H1 (cell line): ENCODE measurements around the gene GOLGB1. TPM values are rescaled to one million over a fixed set of nuclear protein-coding genes. Genes with fewer than 3 reads are reported as not detected.

Experiments
- CTCF ChIA-PET: fragments of 300-600 bp; sonication (Branson Sonifier 250); formaldehyde crosslinking; loops from one replicate; lab custom pipeline; 2021; ENCODE audit not compliant: partially characterized antibody; lab: Charles Lee
- POLR2A ChIA-PET: fragments of 300-600 bp; sonication (Branson Sonifier 250); formaldehyde crosslinking; loops from one replicate; lab custom pipeline; 2021; ENCODE audit warnings: inconsistent platforms; ENCODE audit not compliant: partially characterized antibody; lab: Charles Lee
- DNase-seq, 2 experiments: peaks; one replicate each; pipeline versions ENCODE4 v3.0.0 to v3.0.0-alpha.2; 2010 to 2022; ENCODE audit warnings: low spot score in 2 of 2, low read depth in 1 of 2, mixed read lengths in 1 of 2
- FAIRE-seq: peaks from 2 replicates; lab custom pipeline; 2011; peaks lifted over from hg19 to GRCh38; lab: Jason Lieb, UNC
- H2AFZ ChIP-seq: 2 replicates; pipeline ENCODE4 v1.8.1; 2012; ENCODE audit warnings: low read length, inconsistent platforms
- H2AK5ac ChIP-seq: 2 replicates; pipeline ENCODE4 v1.6.1; 2013; ENCODE audit warnings: low read depth, low read length
- H2BK120ac ChIP-seq: replicated peaks from 2 replicates; pipeline ENCODE3; 2013; ENCODE audit warnings: low read depth, low read length, inconsistent platforms
- H2BK12ac ChIP-seq: 2 replicates; pipeline ENCODE4 v1.6.1; 2013; ENCODE audit warnings: low read depth, low read length
- H2BK15ac ChIP-seq: 2 replicates; pipeline ENCODE4 v1.6.1; 2013; ENCODE audit warnings: low read length
- H2BK20ac ChIP-seq: 2 replicates; pipeline ENCODE4 v1.6.1; 2013; ENCODE audit warnings: low read length
- H2BK5ac ChIP-seq: 2 replicates; pipeline ENCODE4 v1.6.1; 2013; ENCODE audit warnings: low read depth, low read length
- H3K14ac ChIP-seq: 2 replicates; pipeline ENCODE4 v1.6.1; 2013; ENCODE audit warnings: inconsistent platforms; ENCODE audit not compliant: insufficient read length
- H3K18ac ChIP-seq: 2 replicates; pipeline ENCODE4 v1.6.1; 2013; ENCODE audit warnings: low read length; ENCODE audit errors: extremely low read depth
- H3K23ac ChIP-seq: 2 replicates; pipeline ENCODE4 v1.6.1; 2013; ENCODE audit warnings: inconsistent platforms; ENCODE audit not compliant: insufficient read length
- H3K23me2 ChIP-seq: 2 replicates; pipeline ENCODE4 v1.6.1; 2013; ENCODE audit warnings: low read depth, low read length
- H3K27ac ChIP-seq: 2 replicates; pipeline ENCODE4 v1.6.1; 2011; ENCODE audit warnings: low read depth, low read length, inconsistent platforms
- H3K27me3 ChIP-seq, 4 experiments: replicated peaks in 1 of 4; 1 replicate in 1 of 4; 2 replicates in 3 of 4; pipeline versions ENCODE4 v1.6.1 to v1.8.1; 2011 to 2013; ENCODE audit warnings: low read length in 3 of 4, mild to moderate bottlenecking in 3 of 4, inconsistent platforms in 2 of 4, mixed read lengths in 2 of 4, moderate library complexity in 1 of 4; ENCODE audit not compliant: control insufficient read depth in 3 of 4, insufficient read depth in 3 of 4; ENCODE audit errors: extremely low read depth in 1 of 4
- H3K36me3 ChIP-seq, 4 experiments: 2 replicates each; pipeline versions ENCODE4 v1.6.1 to v1.8.1; 2011 to 2013; ENCODE audit warnings: mild to moderate bottlenecking in 4 of 4, low read length in 3 of 4, moderate library complexity in 2 of 4, control low read depth in 1 of 4, inconsistent platforms in 1 of 4; ENCODE audit not compliant: insufficient read depth in 4 of 4, control insufficient read depth in 2 of 4
- H3K4ac ChIP-seq: replicated peaks from 2 replicates; pipeline ENCODE3; 2013; ENCODE audit warnings: low read length, low read depth, mixed read lengths, inconsistent platforms; ENCODE audit not compliant: insufficient read length
- H3K4me1 ChIP-seq, 4 experiments: replicated peaks in 1 of 4; 1 replicate in 1 of 4; 2 replicates in 3 of 4; pipeline versions ENCODE4 v1.6.1 to v1.8.1; 2011 to 2013; ENCODE audit warnings: low read length in 3 of 4, inconsistent platforms in 2 of 4, mixed read lengths in 1 of 4; ENCODE audit not compliant: insufficient read depth in 4 of 4, control insufficient read depth in 3 of 4
- H3K4me2 ChIP-seq, 2 experiments: 2 replicates each; pipeline versions ENCODE4 v1.6.1 to v1.8.1; 2011 to 2013; ENCODE audit warnings: low read depth in 2 of 2, low read length in 2 of 2, control low read depth in 1 of 2, inconsistent platforms in 1 of 2, mild to moderate bottlenecking in 1 of 2; ENCODE audit not compliant: insufficient read depth in 1 of 2
- H3K4me3 ChIP-seq, 4 experiments: fragments of 200-600, 300-600 bp in 1 of 4; sonication (generic), shearing (Covaris generic), sonication (Bioruptor Twin) in 1 of 4; 2 replicates each; pipeline versions ENCODE4 v1.5.1 to v1.8.1; 2011 to 2016; ENCODE audit warnings: low read length in 4 of 4, low read depth in 3 of 4, control low read depth in 2 of 4, inconsistent platforms in 2 of 4, mild to moderate bottlenecking in 2 of 4, mixed read lengths in 1 of 4, moderate library complexity in 1 of 4; ENCODE audit not compliant: insufficient read depth in 2 of 4; ENCODE audit errors: extremely low read depth in 1 of 4
- H3K56ac ChIP-seq: replicated peaks from 2 replicates; pipeline ENCODE3; 2013; ENCODE audit warnings: low read depth, mild to moderate bottlenecking, mixed read lengths, low read length, inconsistent platforms; ENCODE audit not compliant: insufficient read length
- H3K79me1 ChIP-seq: 2 replicates; pipeline ENCODE4 v1.6.1; 2013; ENCODE audit warnings: low read depth, low read length, control low read depth
- H3K79me2 ChIP-seq, 2 experiments: 2 replicates each; pipeline versions ENCODE4 v1.6.1 to v1.8.1; 2012 to 2013; ENCODE audit warnings: low read length in 2 of 2, mild to moderate bottlenecking in 2 of 2, inconsistent platforms in 1 of 2; ENCODE audit not compliant: insufficient read depth in 2 of 2, control insufficient read depth in 1 of 2
- H3K9ac ChIP-seq, 4 experiments: replicated peaks in 1 of 4; 1 replicate in 1 of 4; 2 replicates in 3 of 4; pipeline versions ENCODE4 v1.6.1 to v1.8.1; 2011 to 2013; ENCODE audit warnings: low read depth in 3 of 4, low read length in 3 of 4, control low read depth in 2 of 4, mild to moderate bottlenecking in 2 of 4, moderate library complexity in 2 of 4, inconsistent platforms in 1 of 4; ENCODE audit errors: extremely low read depth in 1 of 4
- H3K9me3 ChIP-seq, 2 experiments: 2 replicates each; pipeline versions ENCODE4 v1.6.1 to v1.8.1; 2012 to 2013; ENCODE audit warnings: mild to moderate bottlenecking in 2 of 2, moderate library complexity in 2 of 2, control low read depth in 1 of 2, inconsistent platforms in 1 of 2, low read depth in 1 of 2, low read length in 1 of 2, mixed read lengths in 1 of 2; ENCODE audit not compliant: insufficient read depth in 2 of 2
- H4K20me1 ChIP-seq, 2 experiments: replicated peaks in 1 of 2; 2 replicates each; pipeline versions ENCODE3 to v1.8.1; 2011 to 2013; ENCODE audit warnings: inconsistent platforms in 2 of 2, low read length in 2 of 2, mild to moderate bottlenecking in 1 of 2; ENCODE audit not compliant: insufficient read depth in 2 of 2, control insufficient read depth in 1 of 2
- H4K5ac ChIP-seq: 2 replicates; pipeline ENCODE4 v1.6.1; 2013; ENCODE audit warnings: low read length, low read depth, mixed read lengths, inconsistent platforms; ENCODE audit not compliant: insufficient read length
- H4K8ac ChIP-seq: 2 replicates; pipeline ENCODE4 v1.8.0; 2013; ENCODE audit warnings: mild to moderate bottlenecking, moderate library complexity, low read length, inconsistent platforms; ENCODE audit not compliant: insufficient read depth; ENCODE audit errors: extremely low read depth
- H4K91ac ChIP-seq: replicated peaks from 2 replicates; pipeline ENCODE3; 2013; ENCODE audit warnings: low read length, mixed read lengths, inconsistent platforms; ENCODE audit not compliant: insufficient read length
- SIRT6 ChIP-seq: IDR thresholded peaks from one replicate; pipeline ENCODE4 v1.7.1; 2012; ENCODE audit warnings: low read length, inconsistent platforms
- SP1 ChIP-seq: IDR thresholded peaks from 2 replicates; pipeline ENCODE4 v1.6.1; 2011; ENCODE audit warnings: low read depth, low read length
- WGBS, 2 experiments: shearing (Covaris generic) in 1 of 2; methylation state at CpG; one replicate each; pipeline versions ENCODE4 v1.1.6 to v1.1.7; 2013 to 2015; ENCODE audit warnings: low lambda C conversion rate in 2 of 2, mixed read lengths in 2 of 2, inconsistent platforms in 1 of 2, low coverage in 1 of 2, missing lambda C conversion rate in 1 of 2; ENCODE audit not compliant: insufficient replicate concordance in 2 of 2, insufficient coverage in 1 of 2, insufficient read length in 1 of 2; ENCODE audit errors: extremely low coverage in 1 of 2, missing lambda C conversion rate in 1 of 2; 5-methylcytosine and 5-hydroxymethylcytosine counted together
- polyA plus RNA-seq, 7 experiments: library from polyadenylated mRNA; depleted of rRNA in 3 of 7; stranded (reverse) in 5 of 7; unstranded in 2 of 7; fragments of >200 nt in 5 of 7; fragments of 200-250 nt in 2 of 7; gene quantifications; 1 replicate in 5 of 7; 2 replicates in 1 of 7; 4 replicates in 1 of 7; pipeline versions ENCODE4 v1.2.1 to v1.2.3, GENCODE V29; 2011 to 2013; ENCODE audit warnings: missing spikeins in 2 of 7, mixed read lengths in 2 of 7
- total RNA-seq: library from RNA; stranded (reverse); fragmentation: NEBNext Ultra II Directional; extraction: Animal tissue kit (Norgen Biotek cat#: 25700); gene quantifications from 2 replicates; pipeline ENCODE4 v1.2.1, GENCODE V29; 2021
- TF ChIP-seq, protein P1 (sequence below): IDR thresholded peaks from 2 replicates; pipeline ENCODE4 v1.6.1; 2011; ENCODE audit warnings: low read depth, mild to moderate bottlenecking, low read length; ENCODE audit not compliant: insufficient read depth

The GOLGB1 gene
- total and polyA plus RNA-seq, 2 of the 8 experiments (the other 6 are each of a cell fraction or from before 2014, with no cell fraction given): 5.9 to 28.5 TPM

DNA sequence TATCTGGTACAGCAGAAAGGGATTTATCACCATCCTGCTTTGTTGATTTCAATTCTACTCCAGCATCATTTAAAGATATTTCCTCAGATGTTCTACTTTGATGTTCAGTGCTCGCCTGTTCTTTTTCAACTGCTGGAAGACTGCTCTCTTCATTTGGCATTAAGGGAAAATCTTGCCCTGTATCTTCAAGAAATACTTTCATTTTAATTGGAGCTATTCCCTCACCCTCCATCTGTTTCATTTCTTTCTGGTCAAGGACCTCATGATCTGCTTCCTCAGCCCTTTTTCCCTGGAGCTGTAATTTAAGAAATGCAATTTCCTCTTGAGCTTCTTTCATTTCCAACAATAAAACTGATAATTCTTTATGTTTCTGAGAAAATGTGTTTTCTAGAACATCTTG is 51.1 kb downstream of the GOLGB1 start:
- no peaks in the 10 kb centered on the region for H3K27me3 ChIP-seq
- no peak overlapping the region for H2BK15ac ChIP-seq
- no peak overlapping the region for H3K18ac ChIP-seq
- H4K8ac ChIP-seq: no peak overlapping the region
- 95% methylated on average over 1 of the region's 1 CpG; no CpG with 5 or more reads in 1 of the 2 experiments for WGBS, 2 experiments
- H2BK12ac ChIP-seq: no peak overlapping the region
- H4K20me1 ChIP-seq: no peaks in the 10 kb centered on the region
- CTCF ChIA-PET: interaction anchor here (0.6 to 1.3 kb wide), 3 partner anchors 12 to 151 kb away, joined by 3 to 5 read pairs (median 3); no protein-coding TSS in a partner anchor
- H3K23ac ChIP-seq: no peak overlapping the region
- no peak overlapping the region for H2BK5ac ChIP-seq
- H3K79me1 ChIP-seq: no peaks in the 10 kb centered on the region
- no peak overlapping the region for H4K91ac ChIP-seq
- no peak overlapping the region for H2BK120ac ChIP-seq
- H3K27ac ChIP-seq: no peak overlapping the region
- no peak overlapping the region for H2AFZ ChIP-seq
- H3K36me3 ChIP-seq: peaks cover 4 to 25% (median 8%) of the 10 kb centered on the region in 4 experiments; a peak in 7 of 8 replicates
- no peaks in the 10 kb centered on the region for H3K9me3 ChIP-seq
- POLR2A ChIA-PET: interaction anchor here (0.6 kb wide), 1 partner anchor 105 kb away, joined by 3 read pairs; no protein-coding TSS in a partner anchor
- TF ChIP-seq SP1 (no peak), SIRT6 (no peak)
- TF ChIP-seq, protein P1, sequence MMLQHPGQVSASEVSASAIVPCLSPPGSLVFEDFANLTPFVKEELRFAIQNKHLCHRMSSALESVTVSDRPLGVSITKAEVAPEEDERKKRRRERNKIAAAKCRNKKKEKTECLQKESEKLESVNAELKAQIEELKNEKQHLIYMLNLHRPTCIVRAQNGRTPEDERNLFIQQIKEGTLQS: no peak
- TF ChIP-seq, all 59 proteins: peak for 0
- H3K9ac ChIP-seq: no peak overlapping the region
- H4K5ac ChIP-seq: no peak overlapping the region
- FAIRE-seq (no peak), DNase-seq (no peak)
- H3K79me2 ChIP-seq: no peaks in the 10 kb centered on the region
- H3K56ac ChIP-seq: no peak overlapping the region
- no peak overlapping the region for H3K14ac ChIP-seq
- no peak overlapping the region for H3K4ac ChIP-seq
- H3K4me3 ChIP-seq: no peak overlapping the region
- H2BK20ac ChIP-seq: no peak overlapping the region
- H3K4me1 ChIP-seq: no peaks in the 10 kb centered on the region
- H2AK5ac ChIP-seq: no peak overlapping the region
- no peak overlapping the region for H3K4me2 ChIP-seq
- H3K23me2 ChIP-seq: no peaks in the 10 kb centered on the region
